GM19043 (cell line): ENCODE results near the gene TTLL8.

Source experiments
- ATAC-seq: cut with Tn5 transposase; IDR thresholded peaks from one replicate; pipeline ENCODE4 v1.9.1; 2021; ENCODE audit warnings: low read depth; ENCODE audit not compliant: unreplicated experiment

The TTLL8 gene

GRCh38 chr22:50045211-50046018, 12.7 kb downstream of the TTLL8 start:
- no peak for ATAC-seq

GRCh38 chr22:50044485-50045118, 13.5 kb downstream of the TTLL8 start:
- ATAC-seq = no peak

- no peak for ATAC-seq
Measured at GRCh38 chr22:50041361-50042065, 16.6 kb downstream of the TTLL8 start.

- ATAC-seq = no peak
Measured at GRCh38 chr22:50040717-50041116, 17.4 kb downstream of the TTLL8 start.

- no peak for ATAC-seq
Measured at GRCh38 chr22:50039669-50040443, 18.2 kb downstream of the TTLL8 start.

- no peak for ATAC-seq
Measured at GRCh38 chr22:50035976-50036724, 21.9 kb downstream of the TTLL8 start.

- ATAC-seq = no peak
Measured at GRCh38 chr22:50035131-50035881, 22.8 kb downstream of the TTLL8 start.

- ATAC-seq = no peak
Measured at GRCh38 chr22:50034126-50035081, 23.7 kb downstream of the TTLL8 start.

- ATAC-seq = no peak
Measured at GRCh38 chr22:50032941-50033601, 25.0 kb downstream of the TTLL8 start.

- ATAC-seq = no peak
Measured at GRCh38 chr22:50032109-50032871, 25.8 kb downstream of the TTLL8 start.

- no peak for ATAC-seq
Measured at GRCh38 chr22:50031189-50032091, 26.7 kb downstream of the TTLL8 start.

- no peak for ATAC-seq
Measured at GRCh38 chr22:50030297-50031188, 27.6 kb downstream of the TTLL8 start.

GRCh38 chr22:50027639-50028537, 30.2 kb downstream of the TTLL8 start:
- no peak for ATAC-seq

- no peak for ATAC-seq
Measured at GRCh38 chr22:50025993-50026392, 32.1 kb downstream of the TTLL8 start.
